ENCODE measurements around the gene RTKN2. TPM values are rescaled to one million over a fixed set of nuclear protein-coding genes. Genes with fewer than 3 reads are reported as not detected.

The RTKN2 gene
- total and polyA plus RNA-seq, 2 of the 4 experiments (the other 2 are of a cell fraction) = 0.75 to 0.90 TPM

DNA sequence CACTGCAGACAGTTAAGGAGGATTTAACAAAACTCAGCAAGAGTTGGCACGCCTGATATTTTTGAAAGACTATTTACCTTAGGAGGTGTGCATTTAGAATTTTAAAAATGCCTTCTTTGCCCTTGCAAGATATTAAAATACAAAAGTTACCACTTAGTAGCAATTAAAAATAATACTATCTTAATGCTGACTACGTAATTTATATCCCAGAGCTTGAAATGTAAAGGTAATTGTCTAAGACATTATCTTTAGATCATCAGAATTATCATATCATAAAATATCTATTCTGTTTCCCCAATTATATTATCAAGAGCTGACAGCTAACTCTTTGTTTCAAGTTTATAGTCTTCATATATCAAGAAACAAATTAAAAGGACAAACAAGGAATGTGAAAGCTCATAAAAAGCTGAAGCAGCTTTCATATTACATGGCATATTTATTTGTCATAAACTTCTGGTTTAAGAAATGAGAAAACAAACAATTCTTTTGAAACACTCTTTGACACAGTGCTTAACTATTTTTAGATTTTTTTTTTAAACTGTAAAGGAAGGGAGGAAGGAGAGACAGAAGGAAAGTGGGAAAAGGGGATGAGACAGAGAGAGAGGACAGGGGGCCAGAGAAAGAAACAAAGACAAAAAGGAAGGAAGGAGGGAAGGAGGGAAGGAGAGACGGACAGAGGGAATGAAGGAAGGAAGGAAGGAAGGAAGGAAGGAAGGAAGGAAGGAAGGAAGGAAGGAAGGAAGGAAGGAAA lies 73.5 kb downstream of the RTKN2 start:
- Histone ChIP-seq H2AK9ac (replicated peaks; ENCODE audit: low read depth, low read length, poor library complexity) (no peak overlapping the region), H3K9me1 (ENCODE audit: insufficient read depth, low read length) (no peaks in the 10 kb centered on the region; the same call in 1 of the 2 replicates), H2BK120ac (ENCODE audit: low read depth, low read length) (peak overlapping the region; percentile 36; the same call in 1 of the 2 replicates), H2BK20ac (ENCODE audit: low read depth, low read length) (0 out of 2 replicates have a peak overlapping the region, but pooled peaks have one; percentile 30), H2AFZ (replicated peaks; ENCODE audit: low read length, poor library complexity) (no peak overlapping the region), H2BK5ac (ENCODE audit: low read depth, low read length, poor library complexity, severe bottlenecking) (peak overlapping the region; percentile 38), H4K91ac (ENCODE audit: insufficient read depth, low read depth, low read length) (peak overlapping the region; percentile 54), H4K5ac (ENCODE audit: low read depth, low read length) (peak overlapping the region; percentile 53), H2BK15ac (ENCODE audit: low read depth, low read length) (peak overlapping the region; percentile 53; the same call in 1 of the 3 replicates), H3K4ac (ENCODE audit: low read depth, low read length) (peak overlapping the region; percentile 62), H4K8ac (ENCODE audit: low read depth in 2 of 2, low read length in 2 of 2) (peak overlapping the region in 1 of 2 experiments; percentile 64; a peak in 1 of 4 replicates), H3K4me2 (ENCODE audit: low read depth, low read length) (no peak overlapping the region), H3K14ac (replicated peaks; ENCODE audit: low read depth, low read length) (0 out of 2 replicates have a peak overlapping the region, but pooled peaks have one; percentile 46), H4K20me1 (ENCODE audit: insufficient read depth, low read length) (no peaks in the 10 kb centered on the region), H3K9me3 (ENCODE audit: control insufficient read depth, insufficient read depth, low read length) (no peaks in the 10 kb centered on the region), H2AK5ac (ENCODE audit: low read depth, low read length) (peak overlapping the region; percentile 50; the same call in 1 of the 2 replicates), H3K4me1 (ENCODE audit: control insufficient read depth, insufficient read depth, low read length) (no peaks in the 10 kb centered on the region), H3K18ac (ENCODE audit: low read depth, low read length) (peak overlapping the region; percentile 59; the same call in 1 of the 2 replicates), H3K27me3 (ENCODE audit: control insufficient read depth, insufficient read depth, low read length) (no peaks in the 10 kb centered on the region), H3K9ac (ENCODE audit: low read depth, low read length) (no peak overlapping the region), H3K4me3 (ENCODE audit: insufficient read depth, low read depth, low read length) (no peak overlapping the region), H3K79me1 (ENCODE audit: low read depth in 1 of 2, low read length in 2 of 2) (no peaks in the 10 kb centered on the region), H3K56ac (ENCODE audit: extremely low read depth, insufficient read depth, low read length) (no peak overlapping the region), H3K36me3 (ENCODE audit: control insufficient read depth, insufficient read depth, low read length) (no peaks in the 10 kb centered on the region), H3K27ac (ENCODE audit: insufficient read depth, low read length) (no peak overlapping the region), H3K23ac (ENCODE audit: low read depth, low read length) (no peak overlapping the region)
- TF ChIP-seq NFE2L2 (IDR thresholded peaks at IDR 0.05; ENCODE audit: low read depth, low read length) (no peak), MAFK (IDR thresholded peaks at IDR 0.05; ENCODE audit: low read depth, low read length) (peak; percentile 29; the same call in 1 of the 2 replicates), CEBPB (IDR thresholded peaks at IDR 0.05; ENCODE audit: low read depth, low read length) (no peak), RFX5 (IDR thresholded peaks at IDR 0.05; ENCODE audit: low read depth, low read length) (no peak)
- ChIA-PET CTCF (interaction anchor here (0.6 kb wide), 1 partner anchor 16 kb away, joined by 3 read pairs; no protein-coding TSS in a partner anchor), POLR2A (ENCODE audit: unreplicated experiment) (no interaction called here)
- intact Hi-C loops (cut with micrococcal nuclease) = no loop called here
- ATAC-seq (ENCODE audit: low read depth) (no peak), DNase-seq (no peak)
- no TSS peak for BruUV-seq (replicated peaks)
- WGBS, 2 experiments (ENCODE audit: extremely low coverage in 2 of 2, insufficient read length in 1 of 2) = no CpG with 5 or more reads among the region's 3 CpGs
- in situ Hi-C loops (cut with MboI; ENCODE audit: low sequenced_read_pairs) = no loop called here
- dilution Hi-C loops (cut with HindIII; ENCODE audit: low sequenced_read_pairs, unreplicated experiment) = no loop called here

Data from IMR-90 (cell line).